Left ventricle myocardium inferior (tissue), 1 donor: ENCODE results near the gene EHD4. TPM values are rescaled to one million over a fixed set of nuclear protein-coding genes. Genes with fewer than 3 reads are reported as not detected.

Source experiments
- DNase-seq: peaks from one replicate; pipeline ENCODE4 v3.0.0-alpha.2; 2020
- H3K27ac ChIP-seq: fragments of 200-600 bp; replicated peaks from 2 replicates; pipeline ENCODE4 v1.8.0; 2021
- H3K27me3 ChIP-seq: fragments of 200-600 bp; 2 replicates; pipeline ENCODE4 v1.8.0; 2021; ENCODE audit warnings: low read depth
- H3K36me3 ChIP-seq: fragments of 200-600 bp; 2 replicates; pipeline ENCODE4 v1.8.0; 2021
- H3K4me1 ChIP-seq: fragments of 200-600 bp; 2 replicates; pipeline ENCODE4 v1.8.0; 2021
- H3K4me3 ChIP-seq: fragments of 200-600 bp; 2 replicates; pipeline ENCODE4 v1.8.0; 2021; ENCODE audit warnings: mild to moderate bottlenecking, moderate library complexity
- H3K9me3 ChIP-seq: fragments of 200-600 bp; replicated peaks from 2 replicates; pipeline ENCODE4 v1.8.0; 2021
- CTCF ChIP-seq: fragments of 200-600 bp; IDR thresholded peaks from 2 replicates; pipeline ENCODE4 v1.8.0; 2021; ENCODE audit warnings: antibody characterized with exemption, mild to moderate bottlenecking, borderline replicate concordance
- intact Hi-C: fragments of 100-400 bp; cut with micrococcal nuclease; formaldehyde crosslinking; loops from one replicate; pipeline ENCODE4 v1.11.0; 2022
- total RNA-seq: library from RNA; stranded (reverse); fragmentation: NEBNext Ultra II Directional; extraction: Animal tissue kit (Norgen Biotek cat#: 25700); gene quantifications from one replicate; pipeline ENCODE4 v1.2.1, GENCODE V29; 2021
- donor health status: DM: no; HTN: yes; CAD: no; lungs with severe emphysema.

EHD4 gene
- total RNA-seq, 1 donor from 2014 or later, result 46.4 TPM

- TF ChIP-seq CTCF, result no peak
- DNase-seq, result no peak
- H3K4me3 ChIP-seq, result no peak overlapping the region
- H3K4me1 ChIP-seq, result peaks cover 48% of the 10 kb centered on the region
- H3K27ac ChIP-seq, result peak overlapping the region; percentile 20
- no peaks in the 10 kb centered on the region for H3K27me3 ChIP-seq
- no peaks in the 10 kb centered on the region for H3K9me3 ChIP-seq
- intact Hi-C loops, result no loop called here
- peaks cover 46% of the 10 kb centered on the region for H3K36me3 ChIP-seq
Observed at GRCh38 chr15:41897363-41897799, 75.0 kb downstream of the EHD4 start.

- peak overlapping the region; percentile 24 for H3K27ac ChIP-seq
- H3K4me1 ChIP-seq, result peaks cover 56% of the 10 kb centered on the region
- peaks cover 42% of the 10 kb centered on the region for H3K36me3 ChIP-seq
- no peaks in the 10 kb centered on the region for H3K9me3 ChIP-seq
- DNase-seq, result no peak
- intact Hi-C loops, result no loop called here
- H3K27me3 ChIP-seq, result no peaks in the 10 kb centered on the region
- no peak for TF ChIP-seq CTCF
- no peak overlapping the region for H3K4me3 ChIP-seq
Observed at GRCh38 chr15:41896566-41896965, 75.8 kb downstream of the EHD4 start.

- TF ChIP-seq CTCF, result no peak
- Histone ChIP-seq H3K4me1 (peaks cover 56% of the 10 kb centered on the region), H3K9me3 (no peaks in the 10 kb centered on the region), H3K36me3 (peaks cover 40% of the 10 kb centered on the region), H3K27ac (peak overlapping the region; percentile 91), H3K4me3 (no peak overlapping the region), H3K27me3 (no peaks in the 10 kb centered on the region)
- intact Hi-C loops, result no loop called here
- no peak for DNase-seq
Observed at GRCh38 chr15:41895957-41896356, 76.4 kb downstream of the EHD4 start.

GRCh38 chr15:41895491-41895890, 76.9 kb downstream of the EHD4 start:
- H3K27ac ChIP-seq, result peak overlapping the region; percentile 91
- intact Hi-C loops, result no loop called here
- peaks cover 35% of the 10 kb centered on the region for H3K36me3 ChIP-seq
- H3K9me3 ChIP-seq, result no peaks in the 10 kb centered on the region
- no peaks in the 10 kb centered on the region for H3K27me3 ChIP-seq
- peak overlapping the region; percentile 64 for H3K4me3 ChIP-seq
- peaks cover 51% of the 10 kb centered on the region for H3K4me1 ChIP-seq
- no peak for DNase-seq
- no peak for TF ChIP-seq CTCF

- H3K4me3 ChIP-seq, result peak overlapping the region; percentile 64
- TF ChIP-seq CTCF, result peak; percentile 33
Observed at GRCh38 chr15:41894791-41895463, 77.4 kb downstream of the EHD4 start.

More at GRCh38 chr15:41894791-41895463, 77.4 kb downstream of the EHD4 start:
- peaks cover 29% of the 10 kb centered on the region for H3K36me3 ChIP-seq
- H3K27me3 ChIP-seq, result no peaks in the 10 kb centered on the region
- peaks cover 46% of the 10 kb centered on the region for H3K4me1 ChIP-seq
- H3K9me3 ChIP-seq, result no peaks in the 10 kb centered on the region
- intact Hi-C loops, result no loop called here
- DNase-seq, result peak; percentile 82
- H3K27ac ChIP-seq, result peak overlapping the region; percentile 91
